Stimulated activated CD8-positive, alpha-beta memory T cell treated with anti-CD3 and anti-CD28 coated beads, Interleukin-15, amount 100 ng/mL, for 48 hours (primary cell): ENCODE measurements around the gene TEF.

Experiments
- DNase-seq, 2 donors: peaks; one replicate each; pipeline ENCODE4 v3.0.0-alpha.2; 2020; ENCODE audit warnings: low read depth in 2 of 2

The TEF gene

DNA sequence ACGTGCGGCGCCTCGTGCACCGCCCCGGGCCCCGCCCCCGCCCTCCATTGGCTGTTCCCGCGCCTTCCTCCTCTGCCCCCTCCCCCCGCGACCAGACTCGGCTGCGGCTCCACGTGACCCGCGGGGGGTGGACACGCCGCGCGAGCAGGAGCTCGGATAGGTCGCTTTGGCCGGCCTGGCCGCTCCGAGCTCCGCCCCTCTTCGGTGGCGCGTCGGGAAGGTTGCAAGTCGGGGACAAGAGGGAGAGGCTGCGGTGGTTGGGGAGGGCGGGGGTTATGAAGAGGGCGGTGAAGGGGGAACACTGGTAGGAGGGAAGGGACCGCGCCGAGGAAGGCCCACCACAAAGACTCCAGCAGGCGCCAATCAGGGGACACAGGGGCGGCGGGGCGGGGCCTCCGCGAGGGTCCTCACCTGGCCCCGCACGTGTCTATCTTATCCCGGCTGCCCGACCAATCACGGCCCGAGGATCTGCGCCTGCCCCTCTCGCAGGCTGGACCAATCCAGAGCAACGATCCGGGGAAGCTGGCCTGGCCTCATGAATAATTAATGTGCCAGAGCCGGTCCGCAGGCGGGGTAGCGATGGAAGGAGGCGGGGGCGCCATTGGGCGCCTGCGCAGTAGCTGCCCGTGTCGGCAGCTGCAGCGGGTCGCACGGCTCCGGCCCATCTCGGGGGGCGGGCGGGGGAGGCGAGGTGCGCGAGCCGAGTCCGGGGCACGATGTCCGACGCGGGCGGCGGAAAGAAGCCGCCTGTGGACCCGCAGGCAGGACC, at the start of gene TEF:
TSS of gene TEF (plus strand) at position 614 of the 769 bp plus-strand sequence. CDS start at position 717, 103 bp downstream.
- peak; percentile 97 to 98 for DNase-seq

DNA sequence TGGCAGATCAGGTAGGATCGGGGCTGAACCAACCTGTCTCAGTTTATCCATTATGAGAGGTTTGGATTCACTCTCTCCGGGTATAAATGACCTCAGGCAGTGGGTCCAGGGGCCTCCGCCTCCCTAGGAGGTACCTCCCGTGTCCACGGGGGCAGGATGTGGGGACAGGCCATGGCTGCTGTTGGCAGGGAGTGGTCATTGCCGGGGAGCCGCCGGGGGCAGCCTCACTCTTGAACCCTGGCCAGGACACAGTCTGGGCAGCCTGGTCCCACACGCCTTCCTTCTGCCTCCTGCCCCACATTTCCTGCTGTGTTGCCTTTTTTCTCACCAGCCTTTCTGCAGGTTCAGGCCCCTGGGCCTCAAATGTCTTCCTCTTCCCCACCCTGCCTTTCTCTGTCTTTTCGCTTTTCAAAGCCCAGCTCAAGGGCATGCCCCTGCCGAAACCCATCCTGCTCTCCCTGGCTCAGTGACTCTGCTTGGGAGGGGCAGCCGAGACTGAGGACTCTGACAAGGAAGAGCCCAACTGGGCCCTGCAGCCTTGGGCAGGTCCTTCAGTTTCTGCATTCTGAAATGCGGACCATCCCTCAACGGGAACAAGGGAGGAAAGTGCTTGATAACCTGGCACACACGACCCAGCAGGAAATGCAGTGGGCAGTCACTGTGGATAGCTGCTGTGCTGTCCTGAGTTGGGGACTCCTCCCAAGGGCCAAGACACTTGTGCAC, 49.4 kb upstream of the TEF start:
- DNase-seq, result no peak

DNA sequence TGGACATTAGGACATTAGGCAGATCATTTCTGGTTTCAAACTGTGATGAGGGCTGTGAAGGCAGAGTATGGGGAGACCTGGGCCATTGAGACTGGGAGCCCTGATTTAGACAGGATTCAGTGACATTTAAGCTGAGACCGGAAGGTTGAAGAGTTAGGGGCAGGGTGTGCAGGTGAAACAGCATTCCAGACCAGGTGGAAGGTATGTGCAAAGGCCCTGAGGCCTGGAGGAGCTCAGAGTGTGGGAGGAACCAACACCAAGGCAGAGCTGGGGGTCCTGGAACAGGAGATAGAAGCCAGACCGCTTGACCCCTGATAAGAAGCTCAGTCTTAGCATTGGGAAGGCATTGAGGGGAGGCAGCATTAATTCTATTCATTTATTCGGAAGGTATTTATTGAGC, 47.9 kb upstream of the TEF start:
- no peak for DNase-seq

GRCh38 chr22:41334215-41334614, 47.5 kb upstream of the TEF start:
- DNase-seq, result no peak

DNA sequence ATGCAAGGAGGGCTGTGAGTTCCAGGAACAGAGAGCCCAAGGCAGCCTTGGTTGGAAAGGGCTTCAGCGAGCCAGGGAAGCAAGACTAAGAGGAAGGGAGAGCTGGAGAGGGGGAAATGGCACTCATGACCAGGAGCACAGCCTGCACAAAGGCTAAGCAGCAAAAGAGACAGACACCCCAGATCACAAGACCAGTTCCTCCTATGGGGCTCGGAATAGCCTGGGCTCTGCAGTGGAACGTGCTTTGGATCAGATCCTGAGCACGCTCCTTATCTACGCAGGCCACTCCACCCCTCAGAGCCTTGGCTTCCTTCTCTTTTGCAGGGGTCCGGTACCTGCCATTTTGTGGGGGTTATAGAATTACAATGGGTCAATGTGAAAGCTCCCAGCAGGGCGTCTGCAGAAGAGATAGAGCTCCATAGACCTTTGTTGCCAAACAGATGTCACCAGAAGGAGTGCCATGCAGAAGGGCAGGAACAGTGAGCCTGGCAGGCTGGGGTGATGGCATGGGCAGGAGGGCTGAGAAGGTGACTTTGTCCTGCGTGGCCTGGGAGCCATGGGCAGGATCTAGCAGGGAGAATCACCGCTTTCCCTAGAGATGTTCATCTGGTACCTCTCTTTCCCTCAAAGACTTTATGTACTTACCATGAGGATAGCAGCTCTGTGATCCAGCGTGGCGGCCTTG, 46.6 kb upstream of the TEF start:
- DNase-seq, result no peak

GRCh38 chr22:41338614-41339212, 43.0 kb upstream of the TEF start:
- no peak for DNase-seq

GRCh38 chr22:41339823-41340222, 41.9 kb upstream of the TEF start:
- no peak for DNase-seq

- no peak for DNase-seq
Observed at GRCh38 chr22:41340357-41340756, 41.4 kb upstream of the TEF start.

- no peak for DNase-seq
Observed at GRCh38 chr22:41341012-41341411, 40.7 kb upstream of the TEF start.

DNA sequence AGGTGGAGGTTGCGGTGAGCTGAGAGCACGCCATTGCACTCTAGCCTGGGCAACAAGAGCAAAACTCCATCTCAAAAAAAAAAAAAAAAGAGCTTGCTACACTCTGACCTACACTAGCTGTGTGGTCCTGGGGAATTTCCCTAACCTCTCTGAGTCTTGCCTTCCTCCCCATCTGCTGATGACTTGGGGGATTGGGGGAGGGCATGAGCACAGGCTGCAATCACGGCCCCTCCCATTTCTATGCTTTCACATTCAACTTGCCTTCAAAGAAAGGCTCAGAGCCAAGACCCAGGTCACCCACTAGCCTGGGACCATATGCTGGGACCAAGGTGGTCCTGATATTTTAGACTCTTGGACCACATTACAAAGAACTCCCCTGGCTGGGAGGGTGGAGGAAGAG, 39.8 kb upstream of the TEF start:
- peak; percentile 2 to 13 for DNase-seq

DNA sequence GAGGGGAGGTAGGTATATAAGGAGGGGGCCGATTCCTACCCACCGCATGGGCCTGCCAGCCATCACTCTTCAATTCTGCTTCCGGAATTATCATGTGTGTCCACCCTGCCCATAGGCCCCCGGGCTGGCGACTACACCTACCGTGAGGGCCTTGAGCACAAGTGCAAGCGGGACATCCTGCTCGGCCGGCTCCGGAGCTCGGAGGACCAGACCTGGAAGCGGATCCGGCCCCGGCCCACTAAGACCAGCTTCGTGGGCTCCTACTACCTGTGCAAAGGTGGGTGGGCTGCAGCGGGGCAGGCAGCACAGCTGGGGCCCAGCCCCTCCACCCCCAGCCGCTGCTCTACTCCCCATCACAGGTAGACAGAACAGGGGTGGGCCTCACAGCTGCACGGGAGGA, 38.4 kb upstream of the TEF start:
- DNase-seq, result no peak

DNA sequence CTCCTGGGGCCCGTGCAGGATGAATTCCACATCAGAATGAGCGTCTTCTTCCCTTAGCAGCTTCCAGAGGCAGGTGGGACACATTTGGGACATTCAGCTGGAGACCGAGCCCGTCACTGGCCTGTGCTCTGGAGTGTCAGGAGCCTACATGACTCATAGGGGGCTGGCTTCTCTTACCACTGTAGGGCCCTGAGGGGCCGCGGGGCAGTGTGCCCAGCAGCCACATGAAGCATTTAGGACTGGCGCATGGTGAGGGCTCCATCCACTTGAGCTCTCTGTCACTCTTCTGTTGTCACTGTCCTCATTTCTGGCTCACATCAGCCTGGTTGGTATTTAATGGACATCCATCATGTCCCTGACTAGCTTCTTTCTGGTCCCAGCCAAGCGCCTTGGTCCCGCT, 38.0 kb upstream of the TEF start:
- no peak for DNase-seq

- no peak for DNase-seq
Observed at GRCh38 chr22:41344189-41344788, 37.5 kb upstream of the TEF start.

DNA sequence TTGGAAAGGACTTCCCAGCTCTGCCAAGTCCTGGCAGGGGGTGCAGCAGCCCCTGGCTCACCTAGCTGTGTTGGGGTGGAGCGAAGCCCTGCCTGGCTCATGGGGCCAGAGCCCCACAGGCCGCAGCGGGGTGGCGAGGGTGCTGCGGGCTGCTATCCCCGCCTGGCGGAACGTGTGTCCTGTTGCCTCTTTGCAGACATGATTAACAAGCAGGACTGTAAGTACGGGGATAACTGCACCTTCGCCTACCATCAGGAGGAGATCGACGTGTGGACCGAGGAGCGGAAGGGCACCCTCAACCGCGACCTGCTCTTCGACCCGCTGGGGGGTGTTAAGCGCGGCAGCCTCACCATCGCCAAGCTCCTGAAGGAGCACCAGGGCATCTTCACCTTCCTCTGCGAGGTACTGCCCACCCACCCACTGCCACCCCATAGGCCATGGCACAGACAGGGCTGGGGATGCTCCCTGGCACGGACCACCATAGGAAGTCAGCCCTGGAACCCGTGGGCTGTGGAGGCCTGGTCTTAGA, 35.9 kb upstream of the TEF start:
- no peak for DNase-seq

DNA sequence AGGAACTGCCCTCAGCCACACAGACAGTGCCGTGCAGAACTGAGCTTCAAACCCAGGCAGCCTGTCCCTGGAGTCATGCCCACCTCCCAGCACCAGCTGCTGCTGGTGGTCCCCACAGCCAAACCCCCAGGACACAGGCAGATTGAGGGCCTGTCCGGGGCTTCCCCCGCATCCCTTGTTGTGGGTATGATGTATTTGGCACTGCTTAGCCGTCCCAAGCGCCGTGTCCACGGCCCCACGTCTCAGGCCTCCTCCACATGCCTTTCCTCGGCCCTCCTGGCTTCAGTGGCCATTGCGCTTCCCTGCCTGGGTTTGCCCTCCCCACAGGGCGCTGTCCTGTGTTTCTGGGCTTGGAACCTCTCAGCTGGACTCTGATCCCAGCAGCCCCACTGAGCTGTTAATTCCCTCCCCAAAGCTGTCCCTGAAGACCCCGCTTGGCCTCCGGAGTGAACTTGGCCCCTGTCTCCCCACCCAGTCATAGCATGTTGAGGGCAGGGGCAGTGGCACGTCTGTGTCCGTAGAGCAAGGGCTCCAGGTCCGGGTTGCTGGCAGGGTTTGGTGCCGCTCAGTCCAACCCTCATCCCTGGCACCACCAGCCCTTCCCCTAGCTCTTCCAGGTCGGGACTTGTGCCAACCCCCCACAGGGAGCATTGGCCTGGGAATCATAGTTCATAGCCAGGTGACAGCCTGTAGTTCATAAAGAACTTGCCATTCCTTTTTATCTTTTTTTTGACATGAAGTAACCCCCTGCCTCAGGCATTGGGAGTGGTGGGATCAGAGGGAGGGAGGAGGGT, 34.5 kb upstream of the TEF start:
- DNase-seq, result no peak

GRCh38 chr22:41348964-41349484, 32.7 kb upstream of the TEF start:
- no peak for DNase-seq

- DNase-seq, result no peak
Observed at GRCh38 chr22:41350087-41350486, 31.7 kb upstream of the TEF start.

GRCh38 chr22:41351011-41351410, 30.7 kb upstream of the TEF start:
- no peak for DNase-seq

DNA sequence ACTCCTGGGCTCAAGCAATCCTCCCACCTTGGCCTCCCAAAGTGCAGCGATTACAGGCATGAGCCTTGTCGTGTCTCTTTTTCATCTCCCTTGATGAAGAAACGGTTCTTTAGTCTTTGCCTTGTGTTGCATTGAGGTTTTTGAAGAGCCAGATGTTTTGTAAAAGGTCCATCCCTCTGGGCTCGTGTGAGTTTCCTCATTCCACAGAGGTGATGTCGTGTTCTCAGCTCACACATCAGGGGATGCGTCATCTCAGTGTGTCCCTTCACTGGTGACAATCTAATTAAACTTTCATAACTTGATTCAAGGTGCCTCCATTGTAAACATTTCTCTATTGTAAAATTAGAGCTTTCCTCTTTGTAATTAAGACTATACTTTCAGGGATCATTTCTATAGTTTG, 29.7 kb upstream of the TEF start:
- DNase-seq, result no peak

- DNase-seq, result no peak
Observed at GRCh38 chr22:41353862-41354575, 27.7 kb upstream of the TEF start.
